HG02938 (cell line): Measurements from ENCODE around the gene TMEM145.
"Not testable (repeated sequence)": the region's sequence is repeated elsewhere in the genome, so short reads cannot be mapped to it uniquely, and the experiment has no call there.

Experiments
- ATAC-seq: cut with Tn5 transposase; IDR thresholded peaks from one replicate; pipeline ENCODE4 v1.9.1; 2021; ENCODE audit warnings: mild to moderate bottlenecking, moderate library complexity; ENCODE audit not compliant: unreplicated experiment

The TMEM145 gene

GRCh38 chr19:42312370-42312769 is 739 bp upstream of the TMEM145 start:
- no peak for ATAC-seq

DNA sequence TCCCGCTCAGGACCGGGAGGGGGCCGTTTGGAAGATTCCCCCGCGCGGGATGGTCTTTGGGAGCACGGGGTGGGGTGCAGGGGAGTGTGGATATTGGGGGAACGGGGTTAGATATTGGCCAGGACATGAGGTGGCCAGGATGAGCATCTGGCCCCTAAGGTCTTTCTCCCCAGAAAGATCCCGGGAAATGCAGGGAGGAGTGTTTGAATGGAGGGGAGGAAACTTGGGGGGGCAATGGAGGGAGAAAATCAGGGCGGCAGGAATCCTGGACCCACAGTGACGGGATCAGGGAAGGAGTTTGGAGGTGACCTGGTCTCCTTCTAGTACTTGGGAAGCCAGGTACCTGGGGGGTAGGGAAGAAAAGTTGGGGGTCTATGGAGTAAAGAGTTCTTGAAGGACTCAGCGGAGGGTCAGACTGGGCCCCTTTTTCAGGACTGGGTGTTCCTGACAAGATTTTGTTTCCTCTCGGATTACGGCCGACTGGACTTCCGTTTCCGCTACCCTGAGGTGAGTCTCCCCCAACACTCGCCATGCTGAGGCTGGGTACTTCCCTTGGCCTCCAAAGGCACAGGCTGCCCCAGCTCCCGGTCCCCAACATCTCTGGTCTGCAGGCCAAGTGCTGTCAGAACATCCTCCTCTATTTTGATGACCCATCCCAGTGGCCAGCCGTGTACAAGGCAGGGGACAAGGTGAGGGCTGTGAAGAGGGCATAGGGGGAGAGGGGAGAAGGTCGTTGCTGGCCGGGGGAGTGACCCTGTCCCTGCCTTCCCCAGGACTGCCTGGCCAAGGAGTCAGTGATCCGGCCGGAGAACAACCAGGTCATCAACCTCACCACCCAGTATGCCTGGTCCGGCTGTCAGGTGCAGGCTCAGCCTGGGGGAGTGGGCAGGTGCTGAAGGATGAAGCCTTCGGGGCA is 989 bp downstream of the TMEM145 start:
- no peak for ATAC-seq

GRCh38 chr19:42315024-42315423 is 1.9 kb downstream of the TMEM145 start:
- no peak for ATAC-seq

DNA sequence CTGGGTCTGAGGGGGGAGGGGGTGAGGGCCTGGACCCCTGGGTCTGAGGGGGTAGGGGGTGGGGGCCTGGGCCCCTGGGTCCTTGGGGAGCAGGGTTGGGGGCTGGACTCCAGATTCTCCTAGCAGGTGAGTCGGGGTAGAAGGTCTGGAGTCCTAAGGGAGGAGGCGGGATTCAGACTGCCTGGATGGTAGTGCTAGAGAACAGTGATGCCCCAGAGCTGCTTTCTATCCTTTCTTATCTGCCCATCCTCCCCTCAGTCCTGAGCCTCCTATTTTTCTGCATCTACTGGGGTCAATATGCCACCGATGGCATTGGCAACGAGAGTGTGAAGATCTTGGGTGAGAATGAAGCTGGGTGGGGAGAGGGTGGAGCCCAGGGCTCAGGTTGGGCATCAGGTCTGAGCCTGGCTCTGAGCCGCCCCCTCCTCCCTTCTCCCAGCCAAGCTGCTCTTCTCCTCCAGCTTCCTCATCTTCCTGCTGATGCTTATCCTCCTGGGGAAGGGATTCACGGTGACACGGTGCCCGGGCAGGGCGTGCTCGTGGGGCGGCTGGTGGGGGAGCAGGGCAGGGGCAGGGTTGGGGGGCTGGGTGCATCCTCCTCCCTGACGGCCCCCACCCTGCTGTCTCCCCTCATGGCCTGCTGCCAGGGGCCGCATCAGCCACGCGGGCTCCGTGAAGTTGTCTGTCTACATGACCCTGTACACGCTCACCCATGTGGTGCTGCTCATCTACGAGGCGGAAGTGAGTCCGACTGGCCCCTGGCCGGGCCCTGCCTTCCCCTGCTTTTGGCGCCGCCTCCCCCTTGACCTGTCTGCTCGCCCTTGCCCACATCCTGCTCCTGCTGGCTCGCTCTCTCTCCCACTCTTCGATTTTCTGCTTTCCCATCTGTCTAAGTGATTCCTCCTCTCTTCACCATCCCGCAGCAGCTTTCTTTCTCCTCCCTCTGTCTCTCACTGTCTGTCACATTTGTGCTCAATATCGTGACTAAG is 3.4 kb downstream of the TMEM145 start:
- ATAC-seq = no peak

DNA sequence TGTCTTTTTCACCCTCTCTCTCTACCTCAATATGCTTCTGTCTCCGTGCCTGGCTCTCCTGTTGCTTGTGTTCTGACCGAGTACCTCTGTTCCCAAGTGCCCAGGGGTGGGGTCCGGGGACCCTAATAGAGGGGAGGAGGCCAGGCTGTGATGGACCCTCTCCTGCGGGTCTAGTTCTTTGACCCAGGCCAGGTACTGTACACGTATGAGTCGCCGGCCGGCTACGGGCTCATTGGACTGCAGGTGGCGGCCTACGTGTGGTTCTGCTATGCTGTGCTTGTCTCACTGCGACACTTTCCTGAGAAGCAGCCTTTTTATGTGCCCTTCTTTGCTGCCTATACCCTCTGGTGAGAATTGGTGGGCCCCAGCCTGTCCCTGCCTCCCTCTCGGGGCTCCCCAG is 4.4 kb downstream of the TMEM145 start:
- no peak for ATAC-seq

DNA sequence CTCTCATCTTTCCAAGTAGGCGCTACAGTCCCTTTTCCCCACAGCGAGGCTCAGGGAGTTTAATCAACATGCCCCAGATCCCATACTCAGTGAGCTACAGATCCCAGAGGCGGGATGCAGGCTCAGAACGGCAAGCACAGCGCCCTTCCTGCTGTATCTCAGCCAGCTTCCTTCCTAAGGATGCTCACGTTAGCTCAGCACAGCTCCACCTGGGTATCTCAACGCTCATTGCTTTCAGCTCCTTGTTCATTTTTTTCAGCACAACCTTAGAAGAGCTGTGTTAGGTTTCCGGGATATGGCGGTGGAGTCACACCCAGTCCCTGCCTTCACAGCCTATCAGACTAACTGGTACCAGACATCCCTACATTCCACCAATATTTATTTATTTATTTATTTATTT is 9.2 kb downstream of the TMEM145 start:
- no peak for ATAC-seq

GRCh38 chr19:42323473-42323851 is 10.4 kb downstream of the TMEM145 start:
- ATAC-seq = no peak

DNA sequence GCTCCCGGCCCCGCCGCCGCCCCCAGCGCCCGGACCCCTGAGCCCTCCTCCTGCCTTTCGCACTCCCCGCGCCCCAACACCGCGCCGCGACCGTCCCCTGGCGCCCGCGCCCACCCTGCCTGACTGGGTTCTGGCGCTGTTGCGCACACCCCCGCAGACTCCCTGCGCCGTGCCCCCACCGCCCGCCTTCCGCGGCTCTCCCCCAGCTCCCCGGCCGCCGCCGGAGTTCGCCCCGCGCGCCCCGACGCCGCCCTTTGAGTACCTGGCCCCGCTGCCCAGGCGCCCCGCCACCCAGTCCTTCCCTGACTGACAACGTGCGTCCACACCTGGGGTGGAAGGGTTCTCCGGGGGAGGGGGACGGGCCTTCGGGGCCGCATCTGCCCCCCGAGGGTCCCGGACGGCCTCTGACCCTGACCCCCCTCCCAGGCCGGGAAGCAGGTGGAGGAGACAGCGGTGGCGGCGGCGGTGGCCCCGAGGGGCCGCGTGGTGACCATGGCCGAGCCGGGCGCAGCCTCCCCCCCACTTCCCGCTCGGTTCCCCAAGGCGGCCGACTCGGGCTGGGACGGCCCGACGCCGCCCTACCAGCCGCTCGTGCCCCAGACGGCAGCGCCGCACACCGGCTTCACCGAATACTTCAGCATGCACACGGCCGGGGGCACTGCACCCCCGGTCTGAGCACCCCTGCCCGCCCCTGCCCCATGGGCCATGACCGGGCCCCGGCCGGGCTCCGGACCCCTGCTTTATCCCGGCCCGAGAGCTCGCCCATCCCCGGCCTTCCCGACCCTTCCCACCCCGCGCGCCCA is 10.9 kb downstream of the TMEM145 start:
- no peak for ATAC-seq

DNA sequence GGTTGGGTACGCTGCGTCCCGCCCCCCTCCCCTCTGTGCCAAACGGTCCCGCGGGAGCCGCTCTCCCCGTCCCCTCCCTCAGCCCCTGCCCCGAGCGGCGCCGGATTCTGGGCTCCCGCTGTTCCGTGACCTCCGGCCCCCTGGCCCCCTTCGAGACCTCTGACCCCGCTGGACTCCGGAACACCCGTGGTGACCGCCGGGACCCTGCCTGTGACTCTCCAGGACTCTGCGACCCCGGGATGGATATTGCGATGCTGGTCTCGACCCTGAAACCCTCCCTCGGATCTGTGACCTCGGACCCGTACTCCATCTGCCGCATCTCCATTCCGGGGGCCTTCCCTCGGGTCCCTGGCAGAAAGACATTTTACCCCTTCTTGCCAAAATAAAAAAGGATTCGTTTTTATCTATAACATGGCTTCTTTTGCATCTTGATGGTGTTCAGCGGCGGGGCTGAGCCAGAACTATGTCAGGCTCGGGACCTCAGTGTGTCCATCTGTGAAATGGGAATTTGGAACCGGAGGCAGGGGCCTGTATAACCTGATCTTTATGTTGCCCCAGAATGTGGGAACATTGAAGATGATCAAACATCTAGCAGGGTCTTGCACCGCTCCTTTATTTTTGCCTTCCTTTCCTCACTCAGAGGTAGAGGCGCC is 11.7 kb downstream of the TMEM145 start:
- ATAC-seq = no peak

- ATAC-seq = peak; percentile 95
These were observed 12.3 kb downstream of the TMEM145 start, which contains the start of gene MEGF8 for GRCh38 chr19:42325308-42325895. Gene MEGF8, plus strand, starts transcription at chr19:42325635. Its CDS starts 609 bp downstream, at chr19:42326244.

DNA sequence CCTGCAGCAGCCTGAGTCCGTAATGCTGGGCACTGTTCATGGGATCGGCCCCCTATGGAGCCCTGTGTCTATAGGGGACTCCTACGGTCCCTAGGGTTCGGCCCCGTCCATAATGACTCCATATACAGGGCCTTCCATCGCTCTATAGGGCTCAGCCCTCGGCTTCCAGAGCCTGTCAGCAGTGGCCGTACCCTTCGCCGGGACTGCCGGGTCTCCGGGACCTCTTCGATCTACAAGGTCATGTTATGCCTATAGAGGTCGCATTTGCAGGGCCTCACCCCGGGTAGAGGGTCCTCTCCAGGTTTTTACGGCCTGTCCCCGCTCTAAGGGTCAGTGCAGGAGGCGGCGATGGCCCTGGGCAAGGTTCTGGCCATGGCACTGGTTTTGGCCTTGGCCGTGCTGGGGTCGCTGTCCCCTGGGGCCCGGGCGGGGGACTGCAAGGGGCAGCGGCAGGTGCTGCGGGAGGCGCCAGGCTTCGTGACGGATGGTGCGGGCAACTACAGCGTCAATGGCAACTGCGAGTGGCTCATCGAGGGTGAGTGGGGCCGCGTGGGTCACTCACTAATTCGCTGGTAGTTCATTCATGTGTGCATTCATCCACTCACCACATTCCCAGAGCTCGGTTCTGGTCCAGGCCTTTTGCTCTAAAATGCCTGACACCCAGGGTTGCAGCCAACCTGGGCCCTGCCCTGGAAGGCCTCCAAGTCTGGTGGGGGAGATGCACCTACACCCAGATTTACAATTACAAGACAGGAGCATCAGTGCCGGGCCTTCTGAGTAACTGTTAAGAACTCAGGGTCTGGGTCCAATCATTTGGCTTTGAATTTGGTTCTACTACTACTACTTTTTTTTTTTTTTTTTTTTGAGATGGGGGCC is 13.0 kb downstream of the TMEM145 start:
- ATAC-seq = no peak

GRCh38 chr19:42326969-42327368 is 13.9 kb downstream of the TMEM145 start:
- no peak for ATAC-seq

DNA sequence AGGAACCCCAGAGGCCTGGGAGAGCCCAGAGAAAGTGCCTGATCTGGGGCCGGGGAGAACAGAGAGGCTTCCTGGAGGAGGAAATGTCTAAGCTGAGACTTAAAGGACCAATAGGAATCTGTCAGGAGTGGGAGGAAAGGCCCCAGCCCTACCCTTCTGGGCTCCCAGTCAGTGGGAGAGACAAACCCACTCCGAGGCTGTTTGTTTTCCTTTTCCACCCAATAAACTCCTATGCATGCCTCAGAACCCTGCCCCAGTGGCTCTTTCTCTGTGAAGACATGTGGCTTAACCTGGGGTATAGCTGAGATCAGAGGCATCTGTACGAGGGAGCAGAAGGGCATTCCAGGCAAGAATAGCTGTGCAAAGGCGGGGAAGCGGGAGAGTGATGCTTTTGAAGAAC is 14.3 kb downstream of the TMEM145 start:
- no peak for ATAC-seq

DNA sequence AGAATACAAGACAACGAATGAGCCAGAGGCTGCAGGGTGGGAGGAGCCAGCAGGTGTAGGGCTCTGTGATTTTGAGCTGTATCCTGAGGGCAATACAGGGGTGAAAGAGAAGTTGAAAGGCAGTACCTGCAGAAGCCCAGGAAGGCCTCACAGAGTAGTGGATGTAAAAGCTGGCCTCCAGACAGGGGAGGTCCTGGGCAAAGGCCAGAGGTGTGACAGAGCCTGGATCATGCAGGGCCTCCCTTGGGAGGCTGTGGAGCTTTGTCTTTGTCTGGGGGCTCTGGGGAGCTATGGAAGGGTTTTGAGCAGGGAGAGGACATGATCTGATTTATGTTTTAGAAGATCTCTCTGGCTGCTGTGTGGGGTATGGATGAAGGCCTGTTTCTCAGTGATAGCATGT is 15.0 kb downstream of the TMEM145 start:
- no peak for ATAC-seq

DNA sequence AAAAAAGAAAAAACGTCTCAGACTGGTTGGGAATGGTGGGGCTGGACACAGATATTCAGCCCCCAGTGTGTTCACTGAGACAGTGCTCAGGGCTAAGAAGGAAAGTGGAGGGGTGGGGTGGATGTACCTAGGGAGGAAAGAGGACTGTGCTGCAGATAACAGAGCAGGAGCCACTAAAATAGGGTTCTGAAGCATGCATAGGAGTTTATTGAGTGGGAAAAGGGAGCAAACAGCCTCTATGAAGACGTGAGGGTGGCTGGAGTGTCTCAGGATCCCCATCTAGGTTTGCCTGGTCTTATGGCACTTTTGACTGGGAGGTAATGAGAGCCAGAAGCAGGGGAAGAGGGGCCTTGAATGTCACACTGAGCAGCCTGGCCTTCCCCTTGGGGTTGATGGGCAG is 15.7 kb downstream of the TMEM145 start:
- no peak for ATAC-seq

GRCh38 chr19:42330241-42330711 is 17.2 kb downstream of the TMEM145 start:
- no peak for ATAC-seq

DNA sequence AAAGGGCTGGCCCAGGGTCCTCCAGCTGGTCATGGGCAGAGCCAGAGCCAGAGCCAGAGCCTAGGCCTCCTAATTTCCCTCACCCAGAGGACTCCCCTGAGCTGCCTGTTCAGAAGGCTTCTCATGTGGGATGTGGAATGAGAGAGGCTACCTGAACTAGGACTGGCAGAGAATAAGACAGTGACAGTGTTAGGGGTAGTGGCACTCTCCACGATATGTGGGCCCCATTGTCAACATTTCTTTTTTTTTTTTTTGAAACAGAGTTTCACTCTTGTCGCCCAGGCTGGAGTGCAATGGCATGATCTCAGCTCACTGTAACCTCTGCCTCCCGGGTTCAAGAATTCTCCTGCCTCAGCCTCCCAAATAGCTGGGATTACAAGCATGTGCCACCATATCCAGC is 18.2 kb downstream of the TMEM145 start:
- ATAC-seq = not testable (repeated sequence)

GRCh38 chr19:42332059-42332458 is 18.9 kb downstream of the TMEM145 start:
- no peak for ATAC-seq

- ATAC-seq = no peak
These were observed 19.9 kb downstream of the TMEM145 start for GRCh38 chr19:42333018-42333417.
